H1 (cell line): Measurements from ENCODE around the gene FGR. TPM values are rescaled to one million over a fixed set of nuclear protein-coding genes. Genes with fewer than 3 reads are reported as not detected.

Experiments used
- CTCF ChIA-PET: fragments of 300-600 bp; sonication (Branson Sonifier 250); formaldehyde crosslinking; loops from one replicate; lab custom pipeline; 2021; ENCODE audit not compliant: partially characterized antibody; lab: Charles Lee
- POLR2A ChIA-PET: fragments of 300-600 bp; sonication (Branson Sonifier 250); formaldehyde crosslinking; loops from one replicate; lab custom pipeline; 2021; ENCODE audit warnings: inconsistent platforms; ENCODE audit not compliant: partially characterized antibody; lab: Charles Lee
- DNase-seq, 2 experiments: peaks; one replicate each; pipeline versions ENCODE4 v3.0.0 to v3.0.0-alpha.2; 2010 to 2022; ENCODE audit warnings: low spot score in 2 of 2, low read depth in 1 of 2, mixed read lengths in 1 of 2
- FAIRE-seq: peaks from 2 replicates; lab custom pipeline; 2011; peaks lifted over from hg19 to GRCh38; lab: Jason Lieb, UNC
- H2AFZ ChIP-seq: 2 replicates; pipeline ENCODE4 v1.8.1; 2012; ENCODE audit warnings: low read length, inconsistent platforms
- H2AK5ac ChIP-seq: 2 replicates; pipeline ENCODE4 v1.6.1; 2013; ENCODE audit warnings: low read depth, low read length
- H2BK120ac ChIP-seq: replicated peaks from 2 replicates; pipeline ENCODE3; 2013; ENCODE audit warnings: low read depth, low read length, inconsistent platforms
- H2BK12ac ChIP-seq: 2 replicates; pipeline ENCODE4 v1.6.1; 2013; ENCODE audit warnings: low read depth, low read length
- H2BK15ac ChIP-seq: 2 replicates; pipeline ENCODE4 v1.6.1; 2013; ENCODE audit warnings: low read length
- H2BK20ac ChIP-seq: 2 replicates; pipeline ENCODE4 v1.6.1; 2013; ENCODE audit warnings: low read length
- H2BK5ac ChIP-seq: 2 replicates; pipeline ENCODE4 v1.6.1; 2013; ENCODE audit warnings: low read depth, low read length
- H3K14ac ChIP-seq: 2 replicates; pipeline ENCODE4 v1.6.1; 2013; ENCODE audit warnings: inconsistent platforms; ENCODE audit not compliant: insufficient read length
- H3K18ac ChIP-seq: 2 replicates; pipeline ENCODE4 v1.6.1; 2013; ENCODE audit warnings: low read length; ENCODE audit errors: extremely low read depth
- H3K23ac ChIP-seq: 2 replicates; pipeline ENCODE4 v1.6.1; 2013; ENCODE audit warnings: inconsistent platforms; ENCODE audit not compliant: insufficient read length
- H3K23me2 ChIP-seq: 2 replicates; pipeline ENCODE4 v1.6.1; 2013; ENCODE audit warnings: low read depth, low read length
- H3K27ac ChIP-seq: 2 replicates; pipeline ENCODE4 v1.6.1; 2011; ENCODE audit warnings: low read depth, low read length, inconsistent platforms
- H3K27me3 ChIP-seq, 4 experiments: replicated peaks in 1 of 4; 1 replicate in 1 of 4; 2 replicates in 3 of 4; pipeline versions ENCODE4 v1.6.1 to v1.8.1; 2011 to 2013; ENCODE audit warnings: low read length in 3 of 4, mild to moderate bottlenecking in 3 of 4, inconsistent platforms in 2 of 4, mixed read lengths in 2 of 4, moderate library complexity in 1 of 4; ENCODE audit not compliant: control insufficient read depth in 3 of 4, insufficient read depth in 3 of 4; ENCODE audit errors: extremely low read depth in 1 of 4
- H3K36me3 ChIP-seq, 4 experiments: 2 replicates each; pipeline versions ENCODE4 v1.6.1 to v1.8.1; 2011 to 2013; ENCODE audit warnings: mild to moderate bottlenecking in 4 of 4, low read length in 3 of 4, moderate library complexity in 2 of 4, control low read depth in 1 of 4, inconsistent platforms in 1 of 4; ENCODE audit not compliant: insufficient read depth in 4 of 4, control insufficient read depth in 2 of 4
- H3K4ac ChIP-seq: replicated peaks from 2 replicates; pipeline ENCODE3; 2013; ENCODE audit warnings: low read length, low read depth, mixed read lengths, inconsistent platforms; ENCODE audit not compliant: insufficient read length
- H3K4me1 ChIP-seq, 4 experiments: replicated peaks in 1 of 4; 1 replicate in 1 of 4; 2 replicates in 3 of 4; pipeline versions ENCODE4 v1.6.1 to v1.8.1; 2011 to 2013; ENCODE audit warnings: low read length in 3 of 4, inconsistent platforms in 2 of 4, mixed read lengths in 1 of 4; ENCODE audit not compliant: insufficient read depth in 4 of 4, control insufficient read depth in 3 of 4
- H3K4me2 ChIP-seq, 2 experiments: 2 replicates each; pipeline versions ENCODE4 v1.6.1 to v1.8.1; 2011 to 2013; ENCODE audit warnings: low read depth in 2 of 2, low read length in 2 of 2, control low read depth in 1 of 2, inconsistent platforms in 1 of 2, mild to moderate bottlenecking in 1 of 2; ENCODE audit not compliant: insufficient read depth in 1 of 2
- H3K4me3 ChIP-seq, 4 experiments: fragments of 200-600, 300-600 bp in 1 of 4; sonication (generic), shearing (Covaris generic), sonication (Bioruptor Twin) in 1 of 4; 2 replicates each; pipeline versions ENCODE4 v1.5.1 to v1.8.1; 2011 to 2016; ENCODE audit warnings: low read length in 4 of 4, low read depth in 3 of 4, control low read depth in 2 of 4, inconsistent platforms in 2 of 4, mild to moderate bottlenecking in 2 of 4, mixed read lengths in 1 of 4, moderate library complexity in 1 of 4; ENCODE audit not compliant: insufficient read depth in 2 of 4; ENCODE audit errors: extremely low read depth in 1 of 4
- H3K56ac ChIP-seq: replicated peaks from 2 replicates; pipeline ENCODE3; 2013; ENCODE audit warnings: low read depth, mild to moderate bottlenecking, mixed read lengths, low read length, inconsistent platforms; ENCODE audit not compliant: insufficient read length
- H3K79me1 ChIP-seq: 2 replicates; pipeline ENCODE4 v1.6.1; 2013; ENCODE audit warnings: low read depth, low read length, control low read depth
- H3K79me2 ChIP-seq, 2 experiments: 2 replicates each; pipeline versions ENCODE4 v1.6.1 to v1.8.1; 2012 to 2013; ENCODE audit warnings: low read length in 2 of 2, mild to moderate bottlenecking in 2 of 2, inconsistent platforms in 1 of 2; ENCODE audit not compliant: insufficient read depth in 2 of 2, control insufficient read depth in 1 of 2
- H3K9ac ChIP-seq, 4 experiments: replicated peaks in 1 of 4; 1 replicate in 1 of 4; 2 replicates in 3 of 4; pipeline versions ENCODE4 v1.6.1 to v1.8.1; 2011 to 2013; ENCODE audit warnings: low read depth in 3 of 4, low read length in 3 of 4, control low read depth in 2 of 4, mild to moderate bottlenecking in 2 of 4, moderate library complexity in 2 of 4, inconsistent platforms in 1 of 4; ENCODE audit errors: extremely low read depth in 1 of 4
- H3K9me3 ChIP-seq, 2 experiments: 2 replicates each; pipeline versions ENCODE4 v1.6.1 to v1.8.1; 2012 to 2013; ENCODE audit warnings: mild to moderate bottlenecking in 2 of 2, moderate library complexity in 2 of 2, control low read depth in 1 of 2, inconsistent platforms in 1 of 2, low read depth in 1 of 2, low read length in 1 of 2, mixed read lengths in 1 of 2; ENCODE audit not compliant: insufficient read depth in 2 of 2
- H4K20me1 ChIP-seq, 2 experiments: replicated peaks in 1 of 2; 2 replicates each; pipeline versions ENCODE3 to v1.8.1; 2011 to 2013; ENCODE audit warnings: inconsistent platforms in 2 of 2, low read length in 2 of 2, mild to moderate bottlenecking in 1 of 2; ENCODE audit not compliant: insufficient read depth in 2 of 2, control insufficient read depth in 1 of 2
- H4K5ac ChIP-seq: 2 replicates; pipeline ENCODE4 v1.6.1; 2013; ENCODE audit warnings: low read length, low read depth, mixed read lengths, inconsistent platforms; ENCODE audit not compliant: insufficient read length
- H4K8ac ChIP-seq: 2 replicates; pipeline ENCODE4 v1.8.0; 2013; ENCODE audit warnings: mild to moderate bottlenecking, moderate library complexity, low read length, inconsistent platforms; ENCODE audit not compliant: insufficient read depth; ENCODE audit errors: extremely low read depth
- H4K91ac ChIP-seq: replicated peaks from 2 replicates; pipeline ENCODE3; 2013; ENCODE audit warnings: low read length, mixed read lengths, inconsistent platforms; ENCODE audit not compliant: insufficient read length
- HDAC2 ChIP-seq, 2 experiments: fragments of 300-600 bp in 1 of 2; sonication (generic) in 1 of 2; IDR thresholded peaks; 2 replicates each; pipeline ENCODE4 v1.6.1; 2011 to 2012; ENCODE audit warnings: low read depth in 2 of 2, low read length in 2 of 2, mild to moderate bottlenecking in 2 of 2, moderate library complexity in 2 of 2, borderline replicate concordance in 1 of 2, inconsistent platforms in 1 of 2
- RNF2 ChIP-seq: fragments of 200-900, 300-1000 bp; sonication (generic); IDR thresholded peaks from 2 replicates; pipeline ENCODE4 v1.7.1; 2016; ENCODE audit warnings: borderline replicate concordance, low read depth, mild to moderate bottlenecking, antibody characterized with exemption, low read length; ENCODE audit not compliant: poor library complexity, severe bottlenecking; ENCODE audit errors: missing control alignments
- SUZ12 ChIP-seq: fragments of 200-600 bp; sonication (generic); IDR thresholded peaks from 2 replicates; pipeline ENCODE4 v1.6.1; 2012; ENCODE audit warnings: mild to moderate bottlenecking, inconsistent platforms, low read length, moderate library complexity, mixed read lengths
- YY1 ChIP-seq: IDR thresholded peaks from 2 replicates; pipeline ENCODE4 v1.6.1; 2011; ENCODE audit warnings: low read depth, mild to moderate bottlenecking, low read length
- WGBS, 2 experiments: shearing (Covaris generic) in 1 of 2; methylation state at CpG; one replicate each; pipeline versions ENCODE4 v1.1.6 to v1.1.7; 2013 to 2015; ENCODE audit warnings: low lambda C conversion rate in 2 of 2, mixed read lengths in 2 of 2, inconsistent platforms in 1 of 2, low coverage in 1 of 2, missing lambda C conversion rate in 1 of 2; ENCODE audit not compliant: insufficient replicate concordance in 2 of 2, insufficient coverage in 1 of 2, insufficient read length in 1 of 2; ENCODE audit errors: extremely low coverage in 1 of 2, missing lambda C conversion rate in 1 of 2; 5-methylcytosine and 5-hydroxymethylcytosine counted together
- long read RNA-seq, 2 experiments: library from RNA in 1 of 2; library from capped mRNA in 1 of 2; stranded (forward); transcript quantifications; one replicate each; pipeline ENCODE4 v2.0.0, GENCODE V29; 2021; ENCODE audit warnings: inconsistent platforms in 1 of 2
- polyA minus RNA-seq, 3 experiments: library from RNA; depleted of rRNA, polyadenylated mRNA; stranded (reverse); fragments of >200 nt; gene quantifications; 1 replicate in 2 of 3; 2 replicates in 1 of 3; pipeline ENCODE4 v1.2.3, GENCODE V29; 2011
- polyA plus RNA-seq, 7 experiments: library from polyadenylated mRNA; depleted of rRNA in 3 of 7; stranded (reverse) in 5 of 7; unstranded in 2 of 7; fragments of >200 nt in 5 of 7; fragments of 200-250 nt in 2 of 7; gene quantifications; 1 replicate in 5 of 7; 2 replicates in 1 of 7; 4 replicates in 1 of 7; pipeline versions ENCODE4 v1.2.1 to v1.2.3, GENCODE V29; 2011 to 2013; ENCODE audit warnings: missing spikeins in 2 of 7, mixed read lengths in 2 of 7
- total RNA-seq: library from RNA; stranded (reverse); fragmentation: NEBNext Ultra II Directional; extraction: Animal tissue kit (Norgen Biotek cat#: 25700); gene quantifications from 2 replicates; pipeline ENCODE4 v1.2.1, GENCODE V29; 2021

Gene FGR
- total RNA-seq (0.22 and 0.36 TPM in 2 replicates), polyA plus RNA-seq (2011; rRNA removed) (0.86 and 0.95 TPM in 2 replicates), polyA minus RNA-seq (2011; rRNA and poly(A)+ RNA removed) (0.57 and 1.2 TPM in 2 replicates)
- 0.62 TPM for polyA plus RNA-seq (2011; cell fraction: cytosol; rRNA removed)
- polyA plus RNA-seq (2011; cell fraction: nucleus; rRNA removed) = 1.6 TPM
- 0.39 to 0.50 TPM (median 0.42 TPM) in 3 of 4 replicates, not detected in the other for polyA plus RNA-seq (2012, experiment 1 of 2)
- 0.18 TPM for polyA plus RNA-seq (2012, experiment 2 of 2)
- 0.34 TPM for polyA plus RNA-seq (2013, experiment 1 of 2)
- polyA plus RNA-seq (2013, experiment 2 of 2) = 0.33 TPM
- not detected for polyA minus RNA-seq (2011; cell fraction: cytosol; rRNA and poly(A)+ RNA removed)
- 0.60 TPM for polyA minus RNA-seq (2011; cell fraction: nucleus; rRNA and poly(A)+ RNA removed)
- long read RNA-seq, experiment 1 = 0 reads
- long read RNA-seq, experiment 2, partial matches to known transcripts = 0 of 1 reads
- long read RNA-seq, experiment 2, other reads (novel, unspliced or antisense) = 1 of 1 reads

GRCh38 chr1:27634985-27635367, at the start of gene FGR:
Gene FGR (minus strand): TSS chr1:27635185. CDS start chr1:27623916, 11,269 bp downstream.
- no peak for DNase-seq
- Histone ChIP-seq H3K27me3 (peaks cover 19 to 36% (median 31%) of the 10 kb centered on the region in 4 experiments), H3K9ac (peak within 1 kb of the TSS in 1 of 4 experiments; percentile 57; a peak in 1 of 7 replicates)

More at GRCh38 chr1:27634985-27635367, at the start of gene FGR:
- Histone ChIP-seq H3K9me3 (no peaks in the 10 kb centered on the region), H3K36me3 (no peaks in the 10 kb centered on the region), H2AFZ (peak within 1 kb of the TSS; percentile 70), H2BK20ac (peak within 1 kb of the TSS; percentile 18; the same call in 1 of the 2 replicates), H3K79me2 (no peaks in the 10 kb centered on the region), H3K4me2 (peak within 1 kb of the TSS; percentile 57 to 69), H3K4ac (no peak within 1 kb of the TSS), H2AK5ac (0 out of 2 replicates have a peak within 1 kb of the TSS, but pooled peaks have one; percentile 28), H2BK5ac (no peak within 1 kb of the TSS; the same call in 1 of the 2 replicates), H2BK120ac (no peak within 1 kb of the TSS), H3K23me2 (peaks cover 6% of the 10 kb centered on the region; the same call in 1 of the 2 replicates), H4K20me1 (no peaks in the 10 kb centered on the region), H3K27ac (no peak within 1 kb of the TSS), H4K8ac (0 out of 2 replicates have a peak within 1 kb of the TSS, but pooled peaks have one; percentile 6), H2BK12ac (peak within 1 kb of the TSS; percentile 68; the same call in 1 of the 2 replicates), H3K14ac (no peak within 1 kb of the TSS), H4K5ac (no peak within 1 kb of the TSS), H3K23ac (no peak within 1 kb of the TSS), H3K4me3 (peak within 1 kb of the TSS; percentile 31 to 62 (median 52)), H4K91ac (peak within 1 kb of the TSS; percentile 10)
- CTCF ChIA-PET = no interaction called here
- no peak for FAIRE-seq
- POLR2A ChIA-PET = no interaction called here
- 9% methylated on average over 11 of the region's 28 CpGs; no CpG with 5 or more reads in 1 of the 2 experiments for WGBS, 2 experiments
- TF ChIP-seq SUZ12 = peak; percentile 11; the same call in 1 of the 2 replicates
- no peak for TF ChIP-seq YY1
- TF ChIP-seq HDAC2 (IDR thresholded peaks at IDR 0.05; ENCODE audit: borderline replicate concordance in 1 of 2, low read depth in 2 of 2, low read length in 2 of 2) = no peak
- TF ChIP-seq RNF2 = peak; percentile 25
- TF ChIP-seq, all 59 proteins: peak for 2
- Histone ChIP-seq H3K79me1 (no peaks in the 10 kb centered on the region), H2BK15ac (peak within 1 kb of the TSS; percentile 72; the same call in 1 of the 2 replicates), H3K18ac (peak within 1 kb of the TSS; percentile 24), H3K4me1 (peaks cover 0 to 3% (median 2%) of the 10 kb centered on the region in 4 experiments; a peak in 5 of 7 replicates), H3K56ac (no peak within 1 kb of the TSS)
